Subcutaneous abdominal adipose tissue (tissue), 5 donors: ENCODE results near the gene ZNF160.

Source experiments
- H3K27ac ChIP-seq: one replicate; pipeline ENCODE4 v1.7.0; 2013; ENCODE audit warnings: low read depth, mild to moderate bottlenecking, inconsistent platforms, low read length, moderate library complexity
- H3K27me3 ChIP-seq, 5 donors: one replicate each; pipeline ENCODE4 v1.7.0; 2013; ENCODE audit warnings: low read length in 5 of 5, inconsistent platforms in 1 of 5; ENCODE audit not compliant: control insufficient read depth in 5 of 5, insufficient read depth in 4 of 5
- H3K36me3 ChIP-seq, 5 donors: one replicate each; pipeline ENCODE4 v1.7.0; 2013; ENCODE audit warnings: low read length in 5 of 5; ENCODE audit not compliant: control insufficient read depth in 5 of 5, insufficient read depth in 5 of 5
- H3K4me1 ChIP-seq, 5 donors: one replicate each; pipeline ENCODE4 v1.7.0; 2013; ENCODE audit warnings: low read length in 5 of 5, mild to moderate bottlenecking in 3 of 5, moderate library complexity in 1 of 5; ENCODE audit not compliant: control insufficient read depth in 5 of 5, insufficient read depth in 5 of 5
- H3K4me3 ChIP-seq, 5 donors: one replicate each; pipeline ENCODE4 v1.7.0; 2013; ENCODE audit warnings: low read length in 5 of 5, low read depth in 1 of 5
- H3K9ac ChIP-seq, 5 donors: one replicate each; pipeline ENCODE4 v1.7.0; 2013; ENCODE audit warnings: low read length in 5 of 5, mild to moderate bottlenecking in 4 of 5, moderate library complexity in 3 of 5
- H3K9me3 ChIP-seq, 5 donors: one replicate each; pipeline ENCODE4 v1.7.0; 2013; ENCODE audit warnings: low read length in 5 of 5; ENCODE audit not compliant: control insufficient read depth in 5 of 5
- donor health status: healthy.
- donor health status: healthy.
- donor health status: healthy.
- donor health status: healthy.
- donor health status: healthy.

Gene ZNF160

DNA sequence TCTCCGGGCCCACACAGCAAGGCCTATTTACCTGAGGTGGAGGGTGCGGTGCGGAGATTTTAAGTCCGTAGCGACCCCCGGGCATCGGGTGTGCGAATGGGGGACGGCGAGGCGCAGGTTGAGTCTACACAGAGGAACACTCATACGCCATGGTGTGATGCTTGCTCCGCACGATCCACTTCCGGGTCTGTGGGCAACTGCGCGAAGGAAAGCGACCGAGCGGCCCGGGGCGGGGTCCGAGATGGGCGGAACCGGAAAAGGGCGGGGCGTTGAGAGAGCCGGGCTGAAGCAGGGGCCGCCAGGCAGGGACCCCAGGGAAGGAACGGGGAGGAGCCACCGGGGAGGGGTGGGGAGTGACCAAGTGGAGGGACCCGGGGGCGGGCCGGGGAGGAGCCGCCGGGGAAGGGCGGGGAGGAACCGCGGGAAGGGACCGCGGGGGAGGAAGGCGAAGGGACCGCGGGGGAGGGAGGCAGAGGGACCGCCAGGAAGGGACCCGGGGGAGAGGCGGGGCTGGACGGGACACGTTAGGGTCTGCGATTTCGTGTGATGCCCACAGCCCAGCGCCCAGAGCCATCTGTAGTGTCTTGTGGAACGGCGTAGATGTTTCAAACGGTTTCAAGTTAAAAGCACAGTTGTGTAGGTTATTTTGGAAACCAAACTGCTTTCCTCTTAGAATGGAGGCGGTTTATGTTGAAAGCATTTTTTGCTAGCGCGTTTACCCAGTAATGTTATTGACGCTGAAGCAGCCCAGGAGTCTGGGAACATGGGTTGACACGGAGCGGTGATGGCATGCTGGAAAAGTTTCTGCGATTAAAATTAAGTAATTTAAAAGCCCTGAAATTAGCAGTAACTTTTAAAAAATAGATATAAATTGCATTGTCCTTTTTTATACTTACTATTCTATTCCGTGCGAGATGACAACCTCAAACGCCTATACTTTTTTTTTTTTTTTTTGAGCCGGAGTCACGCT is at the start of gene ZNF160:
Gene ZNF160 (minus strand): TSS at position 189 of the 970 bp plus-strand sequence. CDS start 17,146 bp downstream, outside the sequence.
- Histone ChIP-seq H3K9ac (peak within 1 kb of the TSS; percentile 71 to 93 (median 90)), H3K27ac (peak within 1 kb of the TSS; percentile 88), H3K4me1 (peaks cover 1 to 34% (median 24%) of the 10 kb centered on the region in 5 donors), H3K9me3 (peaks cover 0 to 10% (median 1%) of the 10 kb centered on the region in 5 donors), H3K36me3 (peaks cover 4 to 9% (median 9%) of the 10 kb centered on the region in 5 donors), H3K4me3 (peak within 1 kb of the TSS; percentile 94 to 98 (median 96)), H3K27me3 (no peaks in the 10 kb centered on the region)

DNA sequence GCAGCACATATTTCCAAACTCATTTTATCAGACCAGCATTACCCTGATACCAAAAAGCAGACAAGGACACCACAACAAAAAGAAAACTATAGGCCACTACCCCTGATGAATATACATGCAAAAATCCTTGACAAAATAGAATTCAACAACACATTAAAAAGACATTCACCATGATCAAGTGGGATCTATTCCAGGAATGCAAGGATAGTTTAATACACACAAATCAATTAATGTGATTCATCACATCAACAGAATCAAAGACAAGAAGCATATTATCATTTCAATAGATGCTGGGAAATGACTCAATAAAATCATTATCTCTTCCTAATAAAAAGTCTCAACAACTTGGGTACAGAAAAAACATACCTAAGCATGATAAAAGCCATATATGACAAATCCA is 44.4 kb upstream of the ZNF160 start:
- peaks cover 37 to 70% (median 61%) of the 10 kb centered on the region in 5 donors for H3K36me3 ChIP-seq
- no peak overlapping the region for H3K9ac ChIP-seq
- H3K4me3 ChIP-seq, result peak overlapping the region in 2 of 5 donors; percentile 3 to 14

DNA sequence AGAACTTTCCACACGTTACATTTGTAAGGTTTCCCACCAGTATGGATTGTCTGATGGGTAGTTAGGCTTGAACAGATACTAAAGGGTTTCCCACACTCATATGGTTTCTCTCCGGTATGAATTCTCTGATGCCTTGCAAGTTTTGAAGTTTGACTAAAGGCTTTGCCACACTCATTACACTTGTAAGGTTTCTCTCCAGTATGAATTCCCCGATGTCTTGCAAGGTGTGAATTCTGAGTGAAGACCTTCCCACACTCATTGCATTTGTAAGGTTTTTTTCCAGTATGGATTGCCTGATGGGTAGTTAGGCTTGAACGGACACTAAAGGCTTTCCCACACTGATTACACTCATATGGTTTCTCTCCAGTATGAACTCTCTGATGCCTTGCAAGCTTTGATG is 37.1 kb upstream of the ZNF160 start:
- Histone ChIP-seq H3K4me1 (no peaks in the 10 kb centered on the region), H3K4me3 (peak overlapping the region; percentile 34 to 57 (median 55)), H3K36me3 (peaks cover 28 to 36% (median 30%) of the 10 kb centered on the region in 5 donors), H3K9ac (no peak overlapping the region), H3K9me3 (peaks cover 46 to 80% (median 71%) of the 10 kb centered on the region in 5 donors), H3K27ac (no peak overlapping the region), H3K27me3 (no peaks in the 10 kb centered on the region)

More for the DNA sequence above, 44.4 kb upstream of the ZNF160 start:
- no peaks in the 10 kb centered on the region for H3K27me3 ChIP-seq
- no peak overlapping the region for H3K27ac ChIP-seq
- H3K9me3 ChIP-seq, result peaks cover 34 to 74% (median 55%) of the 10 kb centered on the region in 5 donors
- H3K4me1 ChIP-seq, result no peaks in the 10 kb centered on the region

DNA sequence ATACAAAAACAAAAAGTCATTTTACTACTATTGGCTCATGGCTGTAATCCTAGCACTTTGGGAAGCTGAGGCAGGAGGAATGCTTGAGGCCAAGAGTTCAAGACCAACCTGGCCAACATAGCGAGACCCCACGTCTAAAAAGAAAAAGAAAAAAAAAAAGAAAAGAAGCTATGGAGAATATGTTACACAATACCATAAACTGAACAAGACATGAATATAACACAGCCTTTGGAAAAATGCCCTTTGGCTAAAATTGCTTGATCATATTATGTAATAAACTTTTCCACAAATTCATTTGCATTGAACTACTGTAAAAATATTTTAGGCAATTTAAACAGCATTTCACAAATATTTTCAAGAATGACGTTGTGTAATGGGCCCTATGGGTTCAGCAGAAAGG is 33.2 kb upstream of the ZNF160 start:
- Histone ChIP-seq H3K4me1 (peaks cover 2 to 19% (median 17%) of the 10 kb centered on the region in 5 donors), H3K27ac (no peak overlapping the region), H3K9me3 (peaks cover 28 to 59% (median 41%) of the 10 kb centered on the region in 5 donors), H3K27me3 (no peaks in the 10 kb centered on the region), H3K4me3 (no peak overlapping the region), H3K36me3 (peaks cover 4 to 10% (median 4%) of the 10 kb centered on the region in 5 donors), H3K9ac (no peak overlapping the region)

DNA sequence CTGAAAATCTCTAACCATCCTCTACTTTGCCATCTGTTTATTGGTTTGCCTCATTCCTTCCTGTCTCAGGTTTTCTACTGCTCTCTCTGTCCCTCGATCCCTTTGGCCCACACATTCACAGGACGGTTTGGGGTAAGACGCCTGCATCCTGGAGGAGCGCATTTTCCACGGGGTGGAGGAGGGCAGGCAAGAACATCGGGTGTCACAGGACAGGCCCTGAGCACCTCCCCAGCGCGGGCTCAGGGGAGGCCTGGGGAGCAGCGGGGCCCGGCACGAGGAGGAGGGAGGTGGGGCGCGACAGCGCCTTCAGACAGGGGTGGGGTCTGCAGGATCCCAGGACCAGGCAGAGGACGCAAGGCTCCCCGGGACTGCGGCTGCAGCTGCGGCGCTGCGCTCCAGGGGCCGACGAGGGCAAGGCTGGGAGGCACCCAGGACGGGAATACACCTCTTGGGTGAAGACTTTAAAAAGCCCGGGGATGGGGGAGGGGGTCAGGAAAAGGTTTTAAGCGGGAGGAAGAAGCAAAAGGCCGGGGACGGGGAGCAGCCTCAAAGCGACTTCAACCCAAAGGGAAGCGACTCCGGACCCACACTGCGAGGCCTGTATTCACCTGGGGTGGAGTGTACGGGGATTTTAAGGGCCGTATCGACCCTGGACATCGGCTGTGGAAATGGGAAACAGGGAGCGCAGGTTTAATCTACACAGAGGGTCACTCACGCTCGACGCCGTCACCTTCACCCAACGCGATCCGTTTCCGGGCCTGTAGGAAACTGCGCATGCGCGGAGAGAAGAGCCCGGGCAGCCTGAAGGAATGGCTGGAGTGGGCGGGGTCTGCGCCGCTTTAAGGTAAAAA is 29.1 kb upstream of the ZNF160 start, which contains the start of gene ZNF415:
Gene ZNF415 (minus strand): TSS at position 770 of the 851 bp plus-strand sequence. CDS start 10,234 bp downstream, outside the sequence.
- peaks cover 0 to 22% (median 8%) of the 10 kb centered on the region in 5 donors for H3K9me3 ChIP-seq
- H3K36me3 ChIP-seq, result peaks cover 0 to 2% (median 0%) of the 10 kb centered on the region in 5 donors
- peak within 1 kb of the TSS; percentile 66 to 87 (median 83) for H3K4me3 ChIP-seq
- peak within 1 kb of the TSS; percentile 7 to 81 (median 72) for H3K9ac ChIP-seq
- H3K4me1 ChIP-seq, result peaks cover 2 to 22% (median 20%) of the 10 kb centered on the region in 5 donors
- H3K27me3 ChIP-seq, result no peaks in the 10 kb centered on the region
- peak within 1 kb of the TSS; percentile 40 for H3K27ac ChIP-seq

DNA sequence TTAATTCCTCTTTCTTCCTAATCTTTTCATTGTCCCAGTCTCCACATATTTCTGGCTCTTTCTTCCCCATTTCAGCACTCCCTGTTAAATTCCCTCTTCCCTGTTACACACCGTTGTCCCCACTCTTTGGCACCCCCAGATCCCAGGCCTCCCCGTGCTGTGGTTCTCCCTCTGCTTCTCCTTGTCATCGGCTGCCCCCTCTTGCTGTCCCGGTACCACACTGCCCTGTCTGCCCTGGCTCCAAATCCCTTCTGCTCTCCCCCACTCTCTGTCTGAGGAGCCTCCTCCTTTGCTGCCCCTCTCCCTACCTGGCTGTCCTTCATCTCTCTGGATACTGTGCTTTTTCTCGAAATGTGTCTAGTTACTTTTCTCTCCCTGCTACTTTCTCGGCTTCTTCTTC is 28.5 kb upstream of the ZNF160 start:
- Histone ChIP-seq H3K9ac (peak overlapping the region in 4 of 5 donors; percentile 7 to 81 (median 74)), H3K27ac (no peak overlapping the region), H3K27me3 (no peaks in the 10 kb centered on the region), H3K4me1 (peaks cover 2 to 25% (median 22%) of the 10 kb centered on the region in 5 donors), H3K9me3 (peaks cover 0 to 16% (median 2%) of the 10 kb centered on the region in 5 donors), H3K4me3 (peak overlapping the region; percentile 60 to 84 (median 80)), H3K36me3 (peaks cover 0 to 2% (median 0%) of the 10 kb centered on the region in 5 donors)

DNA sequence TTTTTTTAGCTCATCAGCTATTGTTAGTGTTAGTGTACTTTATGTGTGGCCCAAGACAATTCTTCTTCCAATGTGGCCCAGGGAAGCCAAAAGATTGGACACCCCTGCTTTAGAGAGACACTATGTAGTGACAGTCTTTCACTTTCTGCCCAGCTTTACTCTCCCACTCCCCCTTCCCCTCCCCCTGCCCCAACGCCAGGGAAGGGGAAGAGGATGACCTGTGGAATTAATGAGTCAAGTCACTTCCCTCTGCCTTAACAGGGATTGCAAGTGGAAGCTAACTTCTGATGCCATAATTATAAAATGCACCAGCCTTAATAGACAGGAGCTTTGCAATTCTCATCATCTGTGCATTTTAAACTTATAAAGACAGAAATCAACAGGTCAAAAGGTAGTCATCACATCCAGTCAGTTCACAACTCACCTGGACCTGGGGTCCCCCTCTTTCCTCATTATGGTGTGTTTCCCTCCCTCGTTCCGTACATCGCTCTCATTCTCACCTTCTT is 27.9 kb upstream of the ZNF160 start:
- H3K4me3 ChIP-seq, result peak overlapping the region in 1 of 5 donors; percentile 83
- no peaks in the 10 kb centered on the region for H3K27me3 ChIP-seq
- H3K9me3 ChIP-seq, result peaks cover 0 to 12% (median 0%) of the 10 kb centered on the region in 5 donors
- H3K36me3 ChIP-seq, result peaks cover 0 to 2% (median 0%) of the 10 kb centered on the region in 5 donors
- no peak overlapping the region for H3K9ac ChIP-seq
- H3K4me1 ChIP-seq, result peaks cover 2 to 25% (median 22%) of the 10 kb centered on the region in 5 donors
- H3K27ac ChIP-seq, result no peak overlapping the region

DNA sequence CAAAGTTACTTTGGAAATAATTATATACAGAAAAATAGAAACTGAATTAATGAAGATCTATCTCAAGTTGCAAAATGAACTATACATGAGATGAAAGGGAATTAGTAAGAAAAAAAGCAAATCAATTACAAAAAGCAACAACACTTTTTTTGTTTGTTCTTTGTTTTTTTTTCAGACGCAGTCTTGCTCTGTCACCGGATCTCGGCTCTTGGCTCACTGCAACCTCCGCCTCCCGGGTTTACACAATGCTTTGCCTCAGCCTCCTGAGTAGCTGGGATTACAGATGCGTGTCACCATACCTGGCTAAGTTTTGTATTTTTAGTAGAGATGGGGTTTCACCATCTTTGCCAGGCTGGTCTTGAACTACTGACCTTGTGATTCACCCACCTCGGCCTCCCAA is 27.3 kb upstream of the ZNF160 start:
- peaks cover 0 to 2% (median 0%) of the 10 kb centered on the region in 5 donors for H3K36me3 ChIP-seq
- no peaks in the 10 kb centered on the region for H3K27me3 ChIP-seq
- no peak overlapping the region for H3K27ac ChIP-seq
- H3K9me3 ChIP-seq, result peaks cover 0 to 11% (median 0%) of the 10 kb centered on the region in 5 donors
- H3K4me1 ChIP-seq, result peaks cover 2 to 25% (median 22%) of the 10 kb centered on the region in 5 donors
- no peak overlapping the region for H3K4me3 ChIP-seq
- H3K9ac ChIP-seq, result no peak overlapping the region
